Measurements from ENCODE around the gene C3orf52. TPM values are rescaled to one million over a fixed set of nuclear protein-coding genes. Genes with fewer than 3 reads are reported as not detected.

The C3orf52 gene
- total RNA-seq, 5 donors from 2014 or later (not counting 1 experiment from before 2014, with no cell fraction given), result 0.95 to 2.2 (median 1.5) TPM

- ChIA-PET POLR2A (interaction anchor here (0.6 kb wide), 2 partner anchors 11 to 268 kb away, joined by 3 to 11 read pairs; no protein-coding TSS in a partner anchor), CTCF (interaction anchor here in 1 of 2 donors (0.6 to 0.7 kb wide), 2 partner anchors 669 to 833 kb away, joined by 3 to 5 read pairs; no protein-coding TSS in a partner anchor)
- Histone ChIP-seq H3K27ac (ENCODE audit: low read length) (no peak overlapping the region), H3K27me3 (replicated peaks in 1 of 2; ENCODE audit: control insufficient read depth in 2 of 2, extremely low read depth in 1 of 2, insufficient read depth in 2 of 2, low read length in 1 of 2) (peaks cover 0 to 9% of the 10 kb centered on the region in 2 experiments), H3K4me1 (ENCODE audit: control insufficient read depth in 1 of 2, extremely low read depth in 1 of 2, insufficient read depth in 2 of 2, low read length in 2 of 2) (peaks cover 15 to 28% of the 10 kb centered on the region in 2 experiments), H3K4me3 (ENCODE audit: control insufficient read depth in 1 of 2, extremely low read depth in 1 of 2, low read length in 1 of 2) (no peak overlapping the region), H3K9me3 (no peaks in the 10 kb centered on the region), H3K36me3 (ENCODE audit: control insufficient read depth in 2 of 2, extremely low read depth in 1 of 2, insufficient read depth in 1 of 2, low read length in 1 of 2) (no peaks in the 10 kb centered on the region)
- no peak overlapping the region for H3K27ac Mint-ChIP-seq
- H3K4me1 Mint-ChIP-seq, result peaks cover 30 to 52% (median 43%) of the 10 kb centered on the region in 3 donors
- DNase-seq, result no peak
- H3K4me3 Mint-ChIP-seq, result no peak overlapping the region
- no peak for ATAC-seq (replicated peaks in 1 of 4)
- peaks cover 2% of the 10 kb centered on the region for H3K36me3 Mint-ChIP-seq
- no peaks in the 10 kb centered on the region for H3K9me3 Mint-ChIP-seq
- WGBS (ENCODE audit: insufficient coverage), result 80% methylated on average over 5 of the region's 9 CpGs
- H3K27me3 Mint-ChIP-seq, result peaks cover 0 to 18% of the 10 kb centered on the region in 2 donors
Measured at GRCh38 chr3:112089956-112090886, 4.0 kb downstream of the C3orf52 start.

- no peak for DNase-seq
- Mint-ChIP-seq H3K4me3 (no peak overlapping the region), H3K9me3 (no peaks in the 10 kb centered on the region), H3K36me3 (peaks cover 3% of the 10 kb centered on the region), H3K27me3 (peaks cover under 1 to 18% of the 10 kb centered on the region in 2 donors), H3K4me1 (peaks cover 26 to 45% (median 37%) of the 10 kb centered on the region in 3 donors), H3K27ac (no peak overlapping the region)
- no peaks in the 10 kb centered on the region for H3K36me3 ChIP-seq (ENCODE audit: control insufficient read depth in 2 of 2, extremely low read depth in 1 of 2, insufficient read depth in 1 of 2, low read length in 1 of 2)
- 100% methylated on average over 1 of the region's 6 CpGs for WGBS (ENCODE audit: insufficient coverage)
- peaks cover 0 to 4% of the 10 kb centered on the region in 2 experiments for H3K27me3 ChIP-seq (replicated peaks in 1 of 2; ENCODE audit: control insufficient read depth in 2 of 2, extremely low read depth in 1 of 2, insufficient read depth in 2 of 2, low read length in 1 of 2)
- POLR2A ChIA-PET, result interaction anchor here in 1 of 2 donors (0.7 kb wide), 1 partner anchor 46 kb away, joined by 4 read pairs; no protein-coding TSS in a partner anchor
- H3K27ac ChIP-seq (ENCODE audit: low read length), result no peak overlapping the region
- no peak overlapping the region for H3K4me3 ChIP-seq (ENCODE audit: control insufficient read depth in 1 of 2, extremely low read depth in 1 of 2, low read length in 1 of 2)
- CTCF ChIA-PET, result no interaction called here
- ATAC-seq (replicated peaks in 1 of 4), result no peak
- no peaks in the 10 kb centered on the region for H3K9me3 ChIP-seq
- H3K4me1 ChIP-seq (ENCODE audit: control insufficient read depth in 1 of 2, extremely low read depth in 1 of 2, insufficient read depth in 2 of 2, low read length in 2 of 2), result peaks cover 15 to 22% of the 10 kb centered on the region in 2 experiments
Measured at GRCh38 chr3:112090887-112091586, 4.8 kb downstream of the C3orf52 start.

- H3K36me3 Mint-ChIP-seq, result peaks cover 3% of the 10 kb centered on the region
- H3K9me3 Mint-ChIP-seq, result no peaks in the 10 kb centered on the region
- DNase-seq, result no peak
- ATAC-seq (replicated peaks in 1 of 4), result no peak
- no peak overlapping the region for H3K4me3 Mint-ChIP-seq
- CTCF ChIA-PET, result no interaction called here
- Histone ChIP-seq H3K9me3 (no peaks in the 10 kb centered on the region), H3K4me1 (ENCODE audit: control insufficient read depth in 1 of 2, extremely low read depth in 1 of 2, insufficient read depth in 2 of 2, low read length in 2 of 2) (peaks cover 8 to 11% of the 10 kb centered on the region in 2 experiments), H3K27me3 (replicated peaks in 1 of 2; ENCODE audit: control insufficient read depth in 2 of 2, extremely low read depth in 1 of 2, insufficient read depth in 2 of 2, low read length in 1 of 2) (peaks cover 0 to 2% of the 10 kb centered on the region in 2 experiments), H3K36me3 (ENCODE audit: control insufficient read depth in 2 of 2, extremely low read depth in 1 of 2, insufficient read depth in 1 of 2, low read length in 1 of 2) (no peaks in the 10 kb centered on the region), H3K27ac (ENCODE audit: low read length) (no peak overlapping the region), H3K4me3 (ENCODE audit: control insufficient read depth in 1 of 2, extremely low read depth in 1 of 2, low read length in 1 of 2) (no peak overlapping the region)
- peak overlapping the region in 1 of 2 donors; percentile 16 for H3K27ac Mint-ChIP-seq
- POLR2A ChIA-PET, result no interaction called here
- peaks cover 16 to 31% (median 25%) of the 10 kb centered on the region in 3 donors for H3K4me1 Mint-ChIP-seq
- peaks cover 4 to 15% of the 10 kb centered on the region in 2 donors for H3K27me3 Mint-ChIP-seq
- 0% methylated on average over 1 of the region's 6 CpGs for WGBS (ENCODE audit: insufficient coverage)
Measured at GRCh38 chr3:112092496-112093179, 6.4 kb downstream of the C3orf52 start.

- no peak for DNase-seq
- H3K27ac ChIP-seq (ENCODE audit: low read length), result no peak overlapping the region
- no peaks in the 10 kb centered on the region for H3K27me3 ChIP-seq (replicated peaks in 1 of 2; ENCODE audit: control insufficient read depth in 2 of 2, extremely low read depth in 1 of 2, insufficient read depth in 2 of 2, low read length in 1 of 2)
- no peak overlapping the region for H3K27ac Mint-ChIP-seq
- no peak for ATAC-seq (replicated peaks in 1 of 4)
- H3K27me3 Mint-ChIP-seq, result peaks cover 4 to 10% of the 10 kb centered on the region in 2 donors
- H3K4me3 Mint-ChIP-seq, result no peak overlapping the region
- peaks cover 16 to 27% (median 23%) of the 10 kb centered on the region in 3 donors for H3K4me1 Mint-ChIP-seq
- H3K9me3 ChIP-seq, result no peaks in the 10 kb centered on the region
- ChIA-PET POLR2A (no interaction called here), CTCF (no interaction called here)
- H3K9me3 Mint-ChIP-seq, result no peaks in the 10 kb centered on the region
- no peak overlapping the region for H3K4me3 ChIP-seq (ENCODE audit: control insufficient read depth in 1 of 2, extremely low read depth in 1 of 2, low read length in 1 of 2)
- peaks cover 8 to 10% of the 10 kb centered on the region in 2 experiments for H3K4me1 ChIP-seq (ENCODE audit: control insufficient read depth in 1 of 2, extremely low read depth in 1 of 2, insufficient read depth in 2 of 2, low read length in 2 of 2)
- H3K36me3 Mint-ChIP-seq, result peaks cover 3% of the 10 kb centered on the region
- H3K36me3 ChIP-seq (ENCODE audit: control insufficient read depth in 2 of 2, extremely low read depth in 1 of 2, insufficient read depth in 1 of 2, low read length in 1 of 2), result no peaks in the 10 kb centered on the region
Measured at GRCh38 chr3:112093180-112093522, 7.0 kb downstream of the C3orf52 start.

- Histone ChIP-seq H3K9me3 (no peaks in the 10 kb centered on the region), H3K4me1 (ENCODE audit: control insufficient read depth in 1 of 2, extremely low read depth in 1 of 2, insufficient read depth in 2 of 2, low read length in 2 of 2) (peaks cover 4 to 6% of the 10 kb centered on the region in 2 experiments), H3K4me3 (ENCODE audit: control insufficient read depth in 1 of 2, extremely low read depth in 1 of 2, low read length in 1 of 2) (no peak overlapping the region), H3K27me3 (replicated peaks in 1 of 2; ENCODE audit: control insufficient read depth in 2 of 2, extremely low read depth in 1 of 2, insufficient read depth in 2 of 2, low read length in 1 of 2) (no peaks in the 10 kb centered on the region), H3K36me3 (ENCODE audit: control insufficient read depth in 2 of 2, extremely low read depth in 1 of 2, insufficient read depth in 1 of 2, low read length in 1 of 2) (no peaks in the 10 kb centered on the region), H3K27ac (ENCODE audit: low read length) (no peak overlapping the region)
- ATAC-seq (replicated peaks in 1 of 4) (no peak), DNase-seq (no peak)
- ChIA-PET CTCF (no interaction called here), POLR2A (interaction anchor here in 1 of 2 donors (0.6 kb wide), 1 partner anchor 448 kb away, joined by 3 read pairs; no protein-coding TSS in a partner anchor)
- Mint-ChIP-seq H3K4me3 (no peak overlapping the region), H3K9me3 (no peaks in the 10 kb centered on the region), H3K36me3 (peaks cover 3% of the 10 kb centered on the region), H3K27me3 (peaks cover 0 to 4% of the 10 kb centered on the region in 2 donors), H3K27ac (no peak overlapping the region), H3K4me1 (peaks cover 16 to 20% (median 19%) of the 10 kb centered on the region in 3 donors)
- no CpG with 5 or more reads among the region's 2 CpGs for WGBS (ENCODE audit: insufficient coverage)
Measured at GRCh38 chr3:112095731-112096130, 9.5 kb downstream of the C3orf52 start.

- Histone ChIP-seq H3K36me3 (ENCODE audit: control insufficient read depth in 2 of 2, extremely low read depth in 1 of 2, insufficient read depth in 1 of 2, low read length in 1 of 2) (no peaks in the 10 kb centered on the region), H3K27ac (ENCODE audit: low read length) (no peak overlapping the region), H3K4me1 (ENCODE audit: control insufficient read depth in 1 of 2, extremely low read depth in 1 of 2, insufficient read depth in 2 of 2, low read length in 2 of 2) (peaks cover 2 to 4% of the 10 kb centered on the region in 2 experiments), H3K4me3 (ENCODE audit: control insufficient read depth in 1 of 2, extremely low read depth in 1 of 2, low read length in 1 of 2) (no peak overlapping the region), H3K9me3 (no peaks in the 10 kb centered on the region), H3K27me3 (replicated peaks in 1 of 2; ENCODE audit: control insufficient read depth in 2 of 2, extremely low read depth in 1 of 2, insufficient read depth in 2 of 2, low read length in 1 of 2) (no peaks in the 10 kb centered on the region)
- no peak overlapping the region for H3K27ac Mint-ChIP-seq
- DNase-seq (no peak), ATAC-seq (replicated peaks in 1 of 4) (no peak)
- WGBS (ENCODE audit: insufficient coverage), result 60% methylated on average over 1 of the region's 2 CpGs
- no peaks in the 10 kb centered on the region for H3K9me3 Mint-ChIP-seq
- POLR2A ChIA-PET, result no interaction called here
- H3K4me1 Mint-ChIP-seq, result peaks cover 15 to 16% (median 15%) of the 10 kb centered on the region in 3 donors
- H3K36me3 Mint-ChIP-seq, result peaks cover 3% of the 10 kb centered on the region
- CTCF ChIA-PET, result no interaction called here
- H3K4me3 Mint-ChIP-seq, result no peak overlapping the region
- peaks cover 0 to 4% of the 10 kb centered on the region in 2 donors for H3K27me3 Mint-ChIP-seq
Measured at GRCh38 chr3:112096176-112096575, 10.0 kb downstream of the C3orf52 start.
